ENCODE results near the gene HBEGF. TPM values are rescaled to one million over a fixed set of nuclear protein-coding genes. Genes with fewer than 3 reads are reported as not detected.
A peak's percentile ranks its signal among the peaks of the same experiment; 100 is the strongest.

HBEGF gene
- total and polyA plus RNA-seq, 4 donors, result 0.60 to 1.0 (median 0.78) TPM

DNA sequence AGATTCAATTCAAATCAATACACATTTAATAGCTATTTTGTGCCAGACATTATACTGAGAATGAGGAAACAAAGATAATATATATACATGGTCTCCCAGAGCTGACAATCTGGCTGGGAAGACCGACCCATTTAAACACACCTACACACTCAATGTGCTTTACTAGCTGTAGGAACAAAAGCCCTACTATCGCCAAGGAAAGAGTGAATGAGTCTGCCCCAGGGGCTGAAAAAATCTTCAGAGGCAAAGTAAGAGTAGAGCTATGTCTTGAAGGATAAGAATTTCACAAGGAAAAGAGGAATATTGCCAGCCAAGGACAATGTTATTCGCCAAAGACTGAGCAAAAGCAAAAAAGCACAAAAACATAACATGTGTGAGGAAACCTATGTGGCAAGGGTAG is 50.1 kb downstream of the HBEGF start:
- no peaks in the 10 kb centered on the region for H3K9me3 ChIP-seq (ENCODE audit: control insufficient read depth in 4 of 4, low read length in 3 of 4)
- TF ChIP-seq, protein P1, sequence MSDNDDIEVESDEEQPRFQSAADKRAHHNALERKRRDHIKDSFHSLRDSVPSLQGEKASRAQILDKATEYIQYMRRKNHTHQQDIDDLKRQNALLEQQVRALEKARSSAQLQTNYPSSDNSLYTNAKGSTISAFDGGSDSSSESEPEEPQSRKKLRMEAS (IDR thresholded peaks at IDR 0.05), result no peak
- TF ChIP-seq HNF4G (IDR thresholded peaks at IDR 0.05), result no peak
- TF ChIP-seq FOXA2 (IDR thresholded peaks at IDR 0.05), result no peak
- TF ChIP-seq, protein P2, sequence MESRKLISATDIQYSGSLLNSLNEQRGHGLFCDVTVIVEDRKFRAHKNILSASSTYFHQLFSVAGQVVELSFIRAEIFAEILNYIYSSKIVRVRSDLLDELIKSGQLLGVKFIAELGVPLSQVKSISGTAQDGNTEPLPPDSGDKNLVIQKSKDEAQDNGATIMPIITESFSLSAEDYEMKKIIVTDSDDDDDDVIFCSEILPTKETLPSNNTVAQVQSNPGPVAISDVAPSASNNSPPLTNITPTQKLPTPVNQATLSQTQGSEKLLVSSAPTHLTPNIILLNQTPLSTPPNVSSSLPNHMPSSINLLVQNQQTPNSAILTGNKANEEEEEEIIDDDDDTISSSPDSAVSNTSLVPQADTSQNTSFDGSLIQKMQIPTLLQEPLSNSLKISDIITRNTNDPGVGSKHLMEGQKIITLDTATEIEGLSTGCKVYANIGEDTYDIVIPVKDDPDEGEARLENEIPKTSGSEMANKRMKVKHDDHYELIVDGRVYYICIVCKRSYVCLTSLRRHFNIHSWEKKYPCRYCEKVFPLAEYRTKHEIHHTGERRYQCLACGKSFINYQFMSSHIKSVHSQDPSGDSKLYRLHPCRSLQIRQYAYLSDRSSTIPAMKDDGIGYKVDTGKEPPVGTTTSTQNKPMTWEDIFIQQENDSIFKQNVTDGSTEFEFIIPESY (IDR thresholded peaks at IDR 0.05), result no peak
- TF ChIP-seq, protein P3, sequence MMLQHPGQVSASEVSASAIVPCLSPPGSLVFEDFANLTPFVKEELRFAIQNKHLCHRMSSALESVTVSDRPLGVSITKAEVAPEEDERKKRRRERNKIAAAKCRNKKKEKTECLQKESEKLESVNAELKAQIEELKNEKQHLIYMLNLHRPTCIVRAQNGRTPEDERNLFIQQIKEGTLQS (IDR thresholded peaks at IDR 0.05), result no peak
- no peak for TF ChIP-seq SP1 (IDR thresholded peaks at IDR 0.05)
- TF ChIP-seq GABPA (IDR thresholded peaks at IDR 0.05 in 1 of 2, conservative IDR thresholded peaks at IDR 0.05 in 1 of 2), result no peak
- TF ChIP-seq RXRA (IDR thresholded peaks at IDR 0.05), result no peak
- TF ChIP-seq RAD21 (IDR thresholded peaks at IDR 0.05), result no peak
- no peak for TF ChIP-seq YY1 (IDR thresholded peaks at IDR 0.05)
- no peak for TF ChIP-seq EGR1 (IDR thresholded peaks at IDR 0.05; ENCODE audit: low read depth in 2 of 2)
- no peak for TF ChIP-seq JUND (IDR thresholded peaks at IDR 0.05)
- TF ChIP-seq TAF1 (conservative IDR thresholded peaks at IDR 0.05), result no peak
- TF ChIP-seq NR2F2 (IDR thresholded peaks at IDR 0.05), result no peak
- no peak for TF ChIP-seq FOXA1 (IDR thresholded peaks at IDR 0.05)
- peaks cover 4 to 10% (median 6%) of the 10 kb centered on the region in 4 donors for H3K4me1 ChIP-seq (ENCODE audit: control insufficient read depth in 4 of 4, insufficient read depth in 4 of 4, low read length in 3 of 4)
- no peak overlapping the region for H3K27ac ChIP-seq (ENCODE audit: low read depth in 1 of 2, low read length in 2 of 2)
- H3K36me3 ChIP-seq (ENCODE audit: control insufficient read depth in 4 of 4, insufficient read depth in 3 of 4, low read depth in 1 of 4, low read length in 3 of 4), result peaks cover 0 to 4% (median under 1%) of the 10 kb centered on the region in 4 donors
- H3K9ac ChIP-seq (ENCODE audit: low read depth in 1 of 2, low read length in 2 of 2), result no peak overlapping the region
- 93% methylated on average over 3 of the region's 3 CpGs for WGBS
- DNase-seq (ENCODE audit: low spot score), result no peak
- H3K4me3 ChIP-seq (ENCODE audit: low read depth in 1 of 3, low read length in 3 of 3), result no peak overlapping the region
- no peaks in the 10 kb centered on the region for H3K27me3 ChIP-seq (ENCODE audit: control insufficient read depth in 4 of 4, insufficient read depth in 4 of 4, low read length in 3 of 4)

DNA sequence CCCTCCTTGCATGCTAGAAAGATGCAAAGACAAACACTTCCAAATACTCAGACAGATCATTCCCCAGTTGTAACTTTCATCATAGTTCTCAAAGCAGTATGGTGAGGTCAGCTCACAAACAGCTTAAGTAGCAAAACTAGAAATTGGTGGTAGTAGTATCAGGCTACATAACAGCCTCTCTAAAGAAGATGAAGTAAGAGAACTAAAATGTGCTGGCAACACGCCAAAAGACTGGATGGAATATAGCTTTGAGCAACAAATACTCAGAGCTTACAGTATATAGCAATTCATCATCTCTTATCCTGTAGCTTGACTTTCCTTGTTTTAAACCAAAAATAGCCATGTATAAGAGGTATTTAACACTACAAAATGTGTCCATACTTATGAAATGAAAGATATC is 51.0 kb downstream of the HBEGF start:
- H3K4me1 ChIP-seq (ENCODE audit: control insufficient read depth in 4 of 4, insufficient read depth in 4 of 4, low read length in 3 of 4), result peaks cover 0 to 7% (median 4%) of the 10 kb centered on the region in 4 donors
- 25% methylated on average over 1 of the region's 1 CpG for WGBS
- peak; percentile 38 for DNase-seq (ENCODE audit: low spot score)
- H3K9ac ChIP-seq (ENCODE audit: low read depth in 1 of 2, low read length in 2 of 2), result no peak overlapping the region
- H3K9me3 ChIP-seq (ENCODE audit: control insufficient read depth in 4 of 4, low read length in 3 of 4), result no peaks in the 10 kb centered on the region
- no peaks in the 10 kb centered on the region for H3K27me3 ChIP-seq (ENCODE audit: control insufficient read depth in 4 of 4, insufficient read depth in 4 of 4, low read length in 3 of 4)
- H3K27ac ChIP-seq (ENCODE audit: low read depth in 1 of 2, low read length in 2 of 2), result no peak overlapping the region
- H3K36me3 ChIP-seq (ENCODE audit: control insufficient read depth in 4 of 4, insufficient read depth in 3 of 4, low read depth in 1 of 4, low read length in 3 of 4), result peaks cover 0 to 4% (median under 1%) of the 10 kb centered on the region in 4 donors
- TF ChIP-seq EGR1 (IDR thresholded peaks at IDR 0.05; ENCODE audit: low read depth in 2 of 2), result no peak
- TF ChIP-seq, protein P4, sequence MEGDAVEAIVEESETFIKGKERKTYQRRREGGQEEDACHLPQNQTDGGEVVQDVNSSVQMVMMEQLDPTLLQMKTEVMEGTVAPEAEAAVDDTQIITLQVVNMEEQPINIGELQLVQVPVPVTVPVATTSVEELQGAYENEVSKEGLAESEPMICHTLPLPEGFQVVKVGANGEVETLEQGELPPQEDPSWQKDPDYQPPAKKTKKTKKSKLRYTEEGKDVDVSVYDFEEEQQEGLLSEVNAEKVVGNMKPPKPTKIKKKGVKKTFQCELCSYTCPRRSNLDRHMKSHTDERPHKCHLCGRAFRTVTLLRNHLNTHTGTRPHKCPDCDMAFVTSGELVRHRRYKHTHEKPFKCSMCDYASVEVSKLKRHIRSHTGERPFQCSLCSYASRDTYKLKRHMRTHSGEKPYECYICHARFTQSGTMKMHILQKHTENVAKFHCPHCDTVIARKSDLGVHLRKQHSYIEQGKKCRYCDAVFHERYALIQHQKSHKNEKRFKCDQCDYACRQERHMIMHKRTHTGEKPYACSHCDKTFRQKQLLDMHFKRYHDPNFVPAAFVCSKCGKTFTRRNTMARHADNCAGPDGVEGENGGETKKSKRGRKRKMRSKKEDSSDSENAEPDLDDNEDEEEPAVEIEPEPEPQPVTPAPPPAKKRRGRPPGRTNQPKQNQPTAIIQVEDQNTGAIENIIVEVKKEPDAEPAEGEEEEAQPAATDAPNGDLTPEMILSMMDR (IDR thresholded peaks at IDR 0.05; ENCODE audit: low read depth, low read length, missing input control), result no peak
- TF ChIP-seq YY1 (IDR thresholded peaks at IDR 0.05), result no peak
- H3K4me3 ChIP-seq (ENCODE audit: low read depth in 1 of 3, low read length in 3 of 3), result no peak overlapping the region

DNA sequence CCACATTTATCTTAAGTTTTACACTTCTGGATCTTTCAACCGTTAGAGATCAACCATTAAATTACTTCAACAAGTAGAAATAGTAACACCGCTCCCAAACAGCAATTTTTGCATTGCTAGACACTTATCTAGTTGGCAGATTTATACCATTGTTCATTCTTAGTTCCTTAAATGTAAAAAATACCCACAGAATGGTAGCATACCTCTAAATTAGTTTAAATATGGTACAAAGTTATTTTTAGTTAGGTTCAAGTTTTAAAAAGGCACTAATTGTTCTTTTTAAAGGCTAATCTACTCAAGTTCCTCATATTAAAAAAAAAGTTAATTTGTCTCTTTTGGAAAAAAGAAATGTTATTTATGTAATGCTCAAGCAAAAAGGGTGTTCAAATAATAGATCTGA is 51.6 kb downstream of the HBEGF start:
- H3K9me3 ChIP-seq (ENCODE audit: control insufficient read depth in 4 of 4, low read length in 3 of 4), result no peaks in the 10 kb centered on the region
- no peak for DNase-seq (ENCODE audit: low spot score)
- H3K27ac ChIP-seq (ENCODE audit: low read depth in 1 of 2, low read length in 2 of 2), result no peak overlapping the region
- peaks cover 0 to 7% (median 4%) of the 10 kb centered on the region in 4 donors for H3K4me1 ChIP-seq (ENCODE audit: control insufficient read depth in 4 of 4, insufficient read depth in 4 of 4, low read length in 3 of 4)
- H3K27me3 ChIP-seq (ENCODE audit: control insufficient read depth in 4 of 4, insufficient read depth in 4 of 4, low read length in 3 of 4), result no peaks in the 10 kb centered on the region
- TF ChIP-seq HNF4A (conservative IDR thresholded peaks at IDR 0.05), result no peak
- TF ChIP-seq YY1 (IDR thresholded peaks at IDR 0.05), result no peak
- TF ChIP-seq SP1 (IDR thresholded peaks at IDR 0.05), result no peak
- no peak overlapping the region for H3K9ac ChIP-seq (ENCODE audit: low read depth in 1 of 2, low read length in 2 of 2)
- 83% methylated on average over 2 of the region's 2 CpGs for WGBS
- H3K36me3 ChIP-seq (ENCODE audit: control insufficient read depth in 4 of 4, insufficient read depth in 3 of 4, low read depth in 1 of 4, low read length in 3 of 4), result peaks cover 0 to 2% (median under 1%) of the 10 kb centered on the region in 4 donors
- H3K4me3 ChIP-seq (ENCODE audit: low read depth in 1 of 3, low read length in 3 of 3), result no peak overlapping the region

Measured in liver (tissue), 9 donors.